Stimulated activated naive B cell treated with anti-CD40 and anti-IgM and Interleukin-4, amounts not matched to agents 10 μg/mL and 1 μg/mL and 100 μg/mL, for 72 hours (primary cell): Measurements from ENCODE around the gene RRAD.
"Not testable (repeated sequence)": the region's sequence is repeated elsewhere in the genome, so short reads cannot be mapped to it uniquely, and the experiment has no call there.

Source experiments
- ATAC-seq, 2 donors: fragments of 150-1000 bp; cut with Tn5 transposase; replicated peaks; 2 replicates each; pipeline ENCODE4 v1.10.0; 2021; ENCODE audit warnings: moderate library complexity in 1 of 2
- DNase-seq: peaks from one replicate; pipeline ENCODE4 v3.0.0; 2021
- H3K27ac Mint-ChIP-seq: one replicate; pipeline ENCODE4 v1.8.0; 2022; ENCODE audit warnings: mild to moderate bottlenecking, mixed read lengths
- H3K27me3 Mint-ChIP-seq, 2 donors: one replicate each; pipeline ENCODE4 v1.8.0; 2022; ENCODE audit warnings: mixed read lengths in 2 of 2
- H3K36me3 Mint-ChIP-seq, 2 donors: one replicate each; pipeline ENCODE4 v1.8.0; 2022; ENCODE audit warnings: mixed read lengths in 2 of 2, mild to moderate bottlenecking in 1 of 2
- H3K4me1 Mint-ChIP-seq, 2 donors: one replicate each; pipeline ENCODE4 v1.8.0; 2022; ENCODE audit warnings: mixed read lengths in 2 of 2, mild to moderate bottlenecking in 1 of 2
- H3K4me3 Mint-ChIP-seq, 2 donors: one replicate each; pipeline ENCODE4 v1.8.0; 2022; ENCODE audit warnings: mild to moderate bottlenecking in 2 of 2, mixed read lengths in 2 of 2, moderate library complexity in 1 of 2
- H3K9me3 Mint-ChIP-seq, 2 donors: one replicate each; pipeline ENCODE4 v1.8.0; 2022; ENCODE audit warnings: mixed read lengths in 2 of 2, mild to moderate bottlenecking in 1 of 2

RRAD gene

DNA sequence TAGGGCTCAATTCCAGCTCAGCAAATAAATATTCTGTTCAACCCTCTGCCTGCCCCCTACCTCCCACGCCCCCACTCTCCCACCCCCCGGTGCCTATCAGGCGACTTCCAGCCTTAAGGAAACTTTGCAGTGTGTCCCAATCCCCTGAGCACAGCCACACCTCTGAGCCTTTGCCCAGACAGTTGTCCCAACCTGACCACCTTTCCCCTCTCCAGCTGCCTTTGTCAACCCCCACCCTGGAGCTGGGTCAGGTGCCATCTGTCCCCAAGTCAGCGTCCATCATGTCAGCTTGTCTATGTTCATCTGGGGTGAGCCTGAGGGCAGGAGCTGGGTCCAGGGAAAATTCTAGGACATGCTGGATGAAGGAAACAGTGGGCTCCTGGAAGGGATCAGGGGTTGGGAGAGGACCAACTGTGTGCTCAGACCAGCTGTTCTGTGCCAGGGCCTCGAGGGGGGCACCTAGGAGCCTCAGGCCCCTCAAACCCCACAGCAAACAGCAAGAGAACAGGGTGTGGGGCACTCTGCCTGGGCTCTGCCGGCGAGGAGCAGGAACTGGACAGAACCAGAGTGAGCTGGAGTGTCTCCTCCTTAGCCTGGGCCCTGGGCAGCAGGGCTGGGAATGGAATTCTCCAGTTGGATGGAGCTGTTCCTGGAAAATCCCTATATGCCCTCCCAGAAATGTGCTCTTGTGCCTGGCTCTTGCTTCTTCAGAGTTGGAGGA, 24.5 kb downstream of the RRAD start:
- DNase-seq: no peak
- peaks cover 0 to 4% of the 10 kb centered on the region in 2 donors for H3K27me3 Mint-ChIP-seq
- H3K4me1 Mint-ChIP-seq: peaks cover 0 to 2% of the 10 kb centered on the region in 2 donors
- H3K36me3 Mint-ChIP-seq: peaks cover 0 to 2% of the 10 kb centered on the region in 2 donors
- no peak overlapping the region for H3K4me3 Mint-ChIP-seq
- no peak overlapping the region for H3K27ac Mint-ChIP-seq
- no peaks in the 10 kb centered on the region for H3K9me3 Mint-ChIP-seq
- no peak for ATAC-seq

- H3K27me3 Mint-ChIP-seq: peaks cover 0 to 4% of the 10 kb centered on the region in 2 donors
- no peak overlapping the region for H3K27ac Mint-ChIP-seq
- no peak for ATAC-seq
- no peak overlapping the region for H3K4me3 Mint-ChIP-seq
- peaks cover 4 to 7% of the 10 kb centered on the region in 2 donors for H3K4me1 Mint-ChIP-seq
- no peak for DNase-seq
- H3K9me3 Mint-ChIP-seq: no peaks in the 10 kb centered on the region
- H3K36me3 Mint-ChIP-seq: peaks cover 0 to 4% of the 10 kb centered on the region in 2 donors
Observed at GRCh38 chr16:66899945-66900710, 25.2 kb downstream of the RRAD start.

- no peak for ATAC-seq
- peaks cover 0 to 4% of the 10 kb centered on the region in 2 donors for H3K27me3 Mint-ChIP-seq
- peaks cover 3 to 7% of the 10 kb centered on the region in 2 donors for H3K36me3 Mint-ChIP-seq
- no peaks in the 10 kb centered on the region for H3K9me3 Mint-ChIP-seq
- H3K4me1 Mint-ChIP-seq: peaks cover 5 to 10% of the 10 kb centered on the region in 2 donors
- peak overlapping the region; percentile 39 for H3K27ac Mint-ChIP-seq
- H3K4me3 Mint-ChIP-seq: no peak overlapping the region
- DNase-seq: no peak
Observed at GRCh38 chr16:66899310-66899944, 25.9 kb downstream of the RRAD start.

GRCh38 chr16:66898933-66899309, 26.4 kb downstream of the RRAD start:
- no peak for ATAC-seq

GRCh38 chr16:66898207-66898606, 27.1 kb downstream of the RRAD start:
- no peaks in the 10 kb centered on the region for H3K27me3 Mint-ChIP-seq
- no peak overlapping the region for H3K4me3 Mint-ChIP-seq
- DNase-seq: no peak
- peaks cover 5 to 10% of the 10 kb centered on the region in 2 donors for H3K4me1 Mint-ChIP-seq
- no peaks in the 10 kb centered on the region for H3K9me3 Mint-ChIP-seq
- peaks cover 3 to 13% of the 10 kb centered on the region in 2 donors for H3K36me3 Mint-ChIP-seq
- no peak for ATAC-seq
- no peak overlapping the region for H3K27ac Mint-ChIP-seq

More at GRCh38 chr16:66898933-66899309, 26.4 kb downstream of the RRAD start:
- Mint-ChIP-seq H3K9me3 (no peaks in the 10 kb centered on the region), H3K4me1 (peaks cover 5 to 10% of the 10 kb centered on the region in 2 donors), H3K36me3 (peaks cover 3 to 12% of the 10 kb centered on the region in 2 donors), H3K27me3 (peaks cover 0 to 3% of the 10 kb centered on the region in 2 donors), H3K4me3 (no peak overlapping the region), H3K27ac (no peak overlapping the region)
- no peak for DNase-seq

GRCh38 chr16:66896682-66897081, 28.7 kb downstream of the RRAD start:
- H3K4me3 Mint-ChIP-seq: not testable (repeated sequence)

GRCh38 chr16:66895999-66896398, 29.3 kb downstream of the RRAD start:
- Mint-ChIP-seq H3K4me1 (peaks cover 5 to 10% of the 10 kb centered on the region in 2 donors), H3K36me3 (peaks cover 3 to 24% of the 10 kb centered on the region in 2 donors), H3K27ac (peak overlapping the region; percentile 44), H3K4me3 (no peak overlapping the region), H3K27me3 (no peaks in the 10 kb centered on the region), H3K9me3 (no peaks in the 10 kb centered on the region)
- ATAC-seq (no peak), DNase-seq (no peak)

More at GRCh38 chr16:66896682-66897081, 28.7 kb downstream of the RRAD start:
- not testable (repeated sequence) for H3K27me3 Mint-ChIP-seq, H3K27ac Mint-ChIP-seq, H3K9me3 Mint-ChIP-seq, ATAC-seq, H3K4me1 Mint-ChIP-seq, DNase-seq
- peaks cover 3 to 18% of the 10 kb centered on the region in 2 donors for H3K36me3 Mint-ChIP-seq

GRCh38 chr16:66895689-66895979, 29.7 kb downstream of the RRAD start:
- no peaks in the 10 kb centered on the region for H3K27me3 Mint-ChIP-seq
- no peaks in the 10 kb centered on the region for H3K9me3 Mint-ChIP-seq
- DNase-seq: no peak
- H3K4me3 Mint-ChIP-seq: no peak overlapping the region
- ATAC-seq: no peak
- H3K36me3 Mint-ChIP-seq: peaks cover 3 to 24% of the 10 kb centered on the region in 2 donors
- H3K27ac Mint-ChIP-seq: no peak overlapping the region
- H3K4me1 Mint-ChIP-seq: peaks cover 5 to 10% of the 10 kb centered on the region in 2 donors

DNA sequence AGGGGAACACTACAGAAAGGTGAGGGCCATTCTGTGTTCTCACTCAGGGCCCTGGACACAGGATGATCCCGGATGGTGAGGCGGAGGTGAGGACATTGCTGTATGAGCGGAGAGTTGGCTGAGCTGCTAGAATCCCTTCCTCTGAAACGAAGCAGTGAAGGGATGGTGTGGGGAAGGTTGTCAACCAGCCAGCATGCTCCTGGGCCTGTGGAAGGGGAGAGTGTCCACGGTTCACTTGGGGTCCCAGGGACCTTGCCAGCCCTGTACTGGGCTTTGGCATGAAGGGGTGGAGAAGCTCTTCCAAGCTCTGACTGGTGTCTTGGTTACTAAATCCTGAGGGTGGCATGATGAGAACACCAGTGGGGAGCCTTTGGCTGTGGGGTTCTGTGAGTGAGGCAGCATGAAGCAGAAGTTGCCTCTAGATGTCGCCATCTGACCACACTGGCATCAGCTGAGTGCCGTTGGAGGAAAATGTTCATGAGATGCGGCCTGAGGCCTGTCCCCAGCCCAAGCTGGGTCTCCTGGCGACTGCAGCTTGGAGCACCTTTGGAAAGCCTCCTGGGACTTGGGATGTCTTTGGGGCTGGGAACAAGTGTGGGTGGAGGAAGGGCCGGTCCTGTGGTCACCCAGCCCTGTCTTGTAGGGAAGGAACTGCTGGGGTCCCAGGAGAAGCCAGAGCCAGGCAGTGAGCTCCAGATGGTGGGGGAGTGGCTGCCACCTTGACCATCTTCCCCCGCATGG, 30.2 kb downstream of the RRAD start:
- H3K36me3 Mint-ChIP-seq: peaks cover 3 to 24% of the 10 kb centered on the region in 2 donors
- peaks cover 5 to 10% of the 10 kb centered on the region in 2 donors for H3K4me1 Mint-ChIP-seq
- DNase-seq (peak; percentile 42), ATAC-seq (peak; percentile 97 to 99)
- H3K4me3 Mint-ChIP-seq: no peak overlapping the region
- H3K27ac Mint-ChIP-seq: peak overlapping the region; percentile 43
- no peaks in the 10 kb centered on the region for H3K9me3 Mint-ChIP-seq
- H3K27me3 Mint-ChIP-seq: no peaks in the 10 kb centered on the region

GRCh38 chr16:66894055-66894454, 31.3 kb downstream of the RRAD start:
- no peak overlapping the region for H3K4me3 Mint-ChIP-seq
- H3K9me3 Mint-ChIP-seq: no peaks in the 10 kb centered on the region
- ATAC-seq (no peak), DNase-seq (no peak)
- peaks cover 6 to 24% of the 10 kb centered on the region in 2 donors for H3K36me3 Mint-ChIP-seq
- H3K4me1 Mint-ChIP-seq: peaks cover 5 to 10% of the 10 kb centered on the region in 2 donors
- no peak overlapping the region for H3K27ac Mint-ChIP-seq
- H3K27me3 Mint-ChIP-seq: no peaks in the 10 kb centered on the region

DNA sequence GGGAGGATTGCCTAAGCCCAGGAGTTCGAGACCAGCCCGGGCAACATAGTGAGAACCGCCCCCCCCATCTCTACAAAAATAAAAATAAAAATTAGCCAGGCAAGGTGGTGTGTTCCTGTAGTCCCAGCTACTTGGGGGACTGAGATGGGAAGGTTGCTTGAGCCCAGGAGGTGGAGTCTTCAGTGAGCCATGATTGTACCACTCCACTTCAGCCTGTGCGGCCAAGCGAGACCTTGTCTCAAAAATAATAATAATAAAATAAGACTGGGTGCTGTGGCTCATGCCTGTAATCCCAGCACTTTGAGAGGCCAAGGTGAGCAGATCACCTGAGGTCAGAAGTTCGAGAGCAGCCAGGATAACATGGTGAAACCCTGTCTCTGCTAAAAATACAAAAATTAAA, 33.5 kb downstream of the RRAD start:
- H3K27ac Mint-ChIP-seq: no peak overlapping the region
- H3K9me3 Mint-ChIP-seq: no peaks in the 10 kb centered on the region
- no peak overlapping the region for H3K4me3 Mint-ChIP-seq
- H3K36me3 Mint-ChIP-seq: peaks cover 18 to 41% of the 10 kb centered on the region in 2 donors
- H3K27me3 Mint-ChIP-seq: no peaks in the 10 kb centered on the region
- peaks cover 10 to 22% of the 10 kb centered on the region in 2 donors for H3K4me1 Mint-ChIP-seq
- ATAC-seq: no peak
- DNase-seq: no peak

- H3K4me1 Mint-ChIP-seq: peaks cover 10 to 23% of the 10 kb centered on the region in 2 donors
- no peak overlapping the region for H3K4me3 Mint-ChIP-seq
- H3K27me3 Mint-ChIP-seq: no peaks in the 10 kb centered on the region
- no peak overlapping the region for H3K27ac Mint-ChIP-seq
- H3K9me3 Mint-ChIP-seq: no peaks in the 10 kb centered on the region
- no peak for ATAC-seq
- DNase-seq: no peak
- H3K36me3 Mint-ChIP-seq: peaks cover 21 to 46% of the 10 kb centered on the region in 2 donors
Observed at GRCh38 chr16:66891360-66891759, 34.0 kb downstream of the RRAD start.

DNA sequence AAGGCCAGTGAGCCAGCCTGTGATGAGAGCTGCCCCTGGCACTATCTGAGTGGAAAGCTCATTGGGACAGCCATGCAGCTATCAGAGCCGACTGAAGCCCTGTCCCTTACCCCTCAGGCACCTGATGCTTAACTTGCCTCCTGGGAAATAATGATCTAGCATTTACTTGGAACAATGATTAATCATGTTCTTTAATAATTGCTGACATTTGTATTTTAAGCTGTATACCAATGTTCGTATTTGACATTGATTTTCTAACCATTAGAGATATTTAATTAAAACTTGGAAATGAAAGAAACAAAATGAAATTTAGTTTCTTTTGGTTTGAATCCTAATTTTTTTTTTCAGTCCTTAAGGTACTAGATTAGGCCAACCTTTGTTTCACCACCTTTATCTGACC, 34.5 kb downstream of the RRAD start:
- Mint-ChIP-seq H3K4me3 (no peak overlapping the region), H3K36me3 (peaks cover 21 to 42% of the 10 kb centered on the region in 2 donors), H3K4me1 (peaks cover 7 to 23% of the 10 kb centered on the region in 2 donors), H3K27me3 (no peaks in the 10 kb centered on the region), H3K27ac (no peak overlapping the region), H3K9me3 (no peaks in the 10 kb centered on the region)
- ATAC-seq: no peak
- no peak for DNase-seq

- no peaks in the 10 kb centered on the region for H3K9me3 Mint-ChIP-seq
- H3K36me3 Mint-ChIP-seq: peaks cover 27 to 51% of the 10 kb centered on the region in 2 donors
- peaks cover 0 to 23% of the 10 kb centered on the region in 2 donors for H3K4me1 Mint-ChIP-seq
- no peaks in the 10 kb centered on the region for H3K27me3 Mint-ChIP-seq
- no peak overlapping the region for H3K4me3 Mint-ChIP-seq
- no peak overlapping the region for H3K27ac Mint-ChIP-seq
- DNase-seq (no peak), ATAC-seq (no peak)
Observed at GRCh38 chr16:66889622-66890021, 35.7 kb downstream of the RRAD start.
